Activated CD4-positive, CD25-positive, alpha-beta regulatory T cell treated with anti-CD3 and anti-CD28 coated beads, Interleukin-2, amount 50 U/mL, for 24 hours (primary cell): ENCODE measurements around the gene S100PBP.

Experiments used
- ATAC-seq, 2 donors: fragments of 150-1000 bp; cut with Tn5 transposase; one replicate each; pipeline ENCODE4 v1.10.0; 2021; ENCODE audit warnings: mild to moderate bottlenecking in 1 of 2, moderate library complexity in 1 of 2

The S100PBP gene

GRCh38 chr1:32830092-32830852 lies 12.8 kb downstream of the S100PBP start:
- ATAC-seq, result no peak

- no peak for ATAC-seq
Measured at GRCh38 chr1:32831878-32832277, 14.4 kb downstream of the S100PBP start.

GRCh38 chr1:32848354-32849063 lies 31.1 kb downstream of the S100PBP start:
- ATAC-seq, result peak; percentile 32 to 48

GRCh38 chr1:32855861-32856617 lies 38.6 kb downstream of the S100PBP start:
- ATAC-seq, result no peak

GRCh38 chr1:32858136-32858535 lies 40.7 kb downstream of the S100PBP start:
- no peak for ATAC-seq

GRCh38 chr1:32858791-32859190 lies 41.3 kb downstream of the S100PBP start:
- ATAC-seq, result no peak

- ATAC-seq, result no peak
Measured at GRCh38 chr1:32859915-32860314, 42.5 kb downstream of the S100PBP start.

GRCh38 chr1:32860566-32860965 lies 43.1 kb downstream of the S100PBP start:
- ATAC-seq, result no peak

- no peak for ATAC-seq
Measured at GRCh38 chr1:32861904-32862695, 44.6 kb downstream of the S100PBP start.

- ATAC-seq, result no peak
Measured at GRCh38 chr1:32863218-32863880, 45.9 kb downstream of the S100PBP start.

- no peak for ATAC-seq
Measured at GRCh38 chr1:32863881-32864245, 46.4 kb downstream of the S100PBP start.

- no peak for ATAC-seq
Measured at GRCh38 chr1:32864375-32865019, 47.0 kb downstream of the S100PBP start.

- no peak for ATAC-seq
Measured at GRCh38 chr1:32865639-32866405, 48.4 kb downstream of the S100PBP start.

GRCh38 chr1:32867151-32867550 lies 49.7 kb downstream of the S100PBP start:
- ATAC-seq, result no peak

GRCh38 chr1:32867671-32868070 lies 50.2 kb downstream of the S100PBP start:
- no peak for ATAC-seq

GRCh38 chr1:32868085-32868484 lies 50.6 kb downstream of the S100PBP start:
- ATAC-seq, result no peak

- no peak for ATAC-seq
Measured at GRCh38 chr1:32868806-32869455, 51.5 kb downstream of the S100PBP start.

- no peak for ATAC-seq
Measured at GRCh38 chr1:32869923-32870614, 52.6 kb downstream of the S100PBP start.

- ATAC-seq, result peak in 1 of 2 donors; percentile 11
Measured at GRCh38 chr1:32870615-32871363, 53.3 kb downstream of the S100PBP start, which contains the start of gene FNDC5. TSS of gene FNDC5 (minus strand) at chr1:32870912.
